ENCODE measurements around the gene HLA-DOB. TPM values are rescaled to one million over a fixed set of nuclear protein-coding genes. Genes with fewer than 3 reads are reported as not detected.
A peak's percentile ranks its signal among the peaks of the same experiment; 100 is the strongest.

Gene HLA-DOB
- total RNA-seq, 4 donors from 2014 or later = 1.3 to 1.6 TPM; not detected in 2

DNA sequence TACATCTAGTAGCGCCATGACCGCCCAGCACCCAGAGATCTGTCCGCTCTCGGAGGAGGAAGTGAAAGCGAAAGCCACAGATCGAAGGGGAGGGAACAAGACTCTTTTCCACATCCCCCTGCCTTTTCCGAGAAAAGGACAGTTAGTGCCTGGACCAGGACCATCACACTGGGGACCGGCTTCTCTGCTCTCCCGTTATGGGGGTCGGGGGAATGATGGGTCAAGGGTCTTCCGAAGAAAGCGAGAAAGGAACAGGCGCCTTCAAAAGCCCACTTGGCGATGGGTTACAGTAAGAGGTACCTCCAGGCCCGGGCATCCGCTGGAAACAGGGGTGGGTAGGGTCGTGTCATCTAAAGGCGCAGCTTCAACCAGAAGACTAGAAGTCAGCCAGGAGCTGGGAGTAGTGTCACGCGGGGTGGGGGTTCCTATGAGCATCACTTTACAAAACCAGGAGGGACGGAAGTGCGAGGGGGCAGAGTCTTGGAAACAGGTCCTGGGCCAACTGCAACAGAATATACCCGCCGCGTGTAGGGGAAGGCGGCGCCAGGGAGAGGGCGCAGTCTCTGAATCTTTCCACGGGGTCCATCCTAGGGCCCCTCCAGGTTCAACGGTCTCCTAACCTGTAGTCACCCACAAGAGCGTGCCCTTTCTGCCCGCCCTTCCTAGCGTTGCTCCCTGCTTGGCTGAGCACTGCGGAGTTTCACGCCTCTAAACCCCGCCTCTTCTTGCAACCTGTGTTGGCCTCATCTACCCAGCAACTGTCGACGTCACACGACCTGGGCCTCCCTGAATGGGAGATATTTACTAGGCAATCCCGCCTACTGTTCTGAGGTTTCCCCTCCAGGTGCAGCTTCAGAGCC, 27.4 kb upstream of the HLA-DOB start, which contains the start of gene PSMB8:
TSS of gene PSMB8 (minus strand) at position 69 of the 860 bp plus-strand sequence. CDS start at position 18, 51 bp downstream.
- intact Hi-C loops (cut with DNase I) = no loop called here
- Histone ChIP-seq H3K9me3 (no peaks in the 10 kb centered on the region), H3K4me1 (peaks cover 3 to 16% of the 10 kb centered on the region in 2 donors), H3K36me3 (peaks cover 14 to 18% of the 10 kb centered on the region in 2 donors), H3K27me3 (no peaks in the 10 kb centered on the region), H3K27ac (peak within 1 kb of the TSS; percentile 78 to 98 (median 89)), H3K4me3 (replicated peaks in 1 of 3) (peak within 1 kb of the TSS; percentile 25 to 82 (median 56))
- 0% methylated on average over 32 to 34 of the region's 40 CpGs for WGBS, 2 donors
- DNase-seq = peak; percentile 98
- TF ChIP-seq, protein P1, sequence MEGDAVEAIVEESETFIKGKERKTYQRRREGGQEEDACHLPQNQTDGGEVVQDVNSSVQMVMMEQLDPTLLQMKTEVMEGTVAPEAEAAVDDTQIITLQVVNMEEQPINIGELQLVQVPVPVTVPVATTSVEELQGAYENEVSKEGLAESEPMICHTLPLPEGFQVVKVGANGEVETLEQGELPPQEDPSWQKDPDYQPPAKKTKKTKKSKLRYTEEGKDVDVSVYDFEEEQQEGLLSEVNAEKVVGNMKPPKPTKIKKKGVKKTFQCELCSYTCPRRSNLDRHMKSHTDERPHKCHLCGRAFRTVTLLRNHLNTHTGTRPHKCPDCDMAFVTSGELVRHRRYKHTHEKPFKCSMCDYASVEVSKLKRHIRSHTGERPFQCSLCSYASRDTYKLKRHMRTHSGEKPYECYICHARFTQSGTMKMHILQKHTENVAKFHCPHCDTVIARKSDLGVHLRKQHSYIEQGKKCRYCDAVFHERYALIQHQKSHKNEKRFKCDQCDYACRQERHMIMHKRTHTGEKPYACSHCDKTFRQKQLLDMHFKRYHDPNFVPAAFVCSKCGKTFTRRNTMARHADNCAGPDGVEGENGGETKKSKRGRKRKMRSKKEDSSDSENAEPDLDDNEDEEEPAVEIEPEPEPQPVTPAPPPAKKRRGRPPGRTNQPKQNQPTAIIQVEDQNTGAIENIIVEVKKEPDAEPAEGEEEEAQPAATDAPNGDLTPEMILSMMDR (IDR thresholded peaks at IDR 0.05) = peak in 4 of 6 experiments; percentile 31 to 35 (median 34)
- TF ChIP-seq POLR2A (IDR thresholded peaks at IDR 0.05) = peak in 1 of 2 donors; percentile 81

DNA sequence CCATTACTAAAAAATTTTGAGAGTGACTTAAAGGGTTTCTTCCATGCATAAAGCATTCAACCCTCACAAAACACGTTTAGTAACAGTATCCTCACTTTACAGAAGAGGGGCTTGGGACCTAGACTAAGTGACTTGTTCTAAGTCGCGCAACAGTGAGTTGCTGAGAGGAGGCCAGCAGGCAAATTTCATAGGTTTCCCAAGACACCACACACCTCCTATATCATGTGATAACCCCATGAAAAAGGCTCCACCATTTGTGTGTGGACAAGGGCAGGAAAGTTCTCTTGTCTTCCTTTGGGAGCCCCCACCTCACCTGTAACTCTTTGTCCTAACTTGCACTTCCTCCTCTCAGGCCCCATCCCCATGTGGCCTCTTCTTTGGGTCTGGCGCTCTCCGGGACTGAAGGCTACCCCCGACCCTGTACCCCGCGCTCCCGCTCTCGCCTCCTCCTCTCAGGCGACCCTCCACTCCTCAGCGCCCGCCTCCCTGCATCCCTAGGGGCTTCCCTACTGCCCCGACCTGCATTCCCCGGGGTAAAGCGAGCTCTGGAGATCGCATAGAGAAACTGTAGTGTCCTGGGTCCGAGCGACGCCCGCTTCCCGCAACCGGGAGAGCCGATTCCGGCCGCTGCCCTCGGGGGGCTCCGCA, 26.7 kb upstream of the HLA-DOB start:
- intact Hi-C loops (cut with DNase I) = no loop called here

DNA sequence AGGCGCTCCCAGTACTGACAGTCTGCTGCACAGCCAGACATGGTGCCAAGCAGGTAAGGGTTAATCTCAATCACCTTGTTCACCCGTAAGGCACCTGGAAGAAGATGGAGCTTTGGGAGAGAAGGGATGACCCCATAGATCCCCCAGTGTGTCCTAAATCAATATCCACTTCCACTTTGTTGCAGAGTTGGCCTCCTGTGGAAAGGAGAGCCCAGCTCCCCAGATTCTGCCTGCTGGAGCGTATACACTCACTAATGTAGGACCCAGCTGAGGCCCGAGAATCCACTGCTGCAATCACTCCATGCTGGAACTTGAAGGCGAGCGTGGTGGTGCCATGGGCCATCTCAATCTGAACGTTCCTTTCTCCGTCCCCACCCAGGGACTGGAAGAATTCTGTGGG, 25.9 kb upstream of the HLA-DOB start:
- 73 to 88% methylated on average over 7 to 8 of the region's 8 CpGs for WGBS, 2 donors

More for the DNA sequence above, 26.7 kb upstream of the HLA-DOB start:
- Histone ChIP-seq H3K27me3 (no peaks in the 10 kb centered on the region), H3K9me3 (no peaks in the 10 kb centered on the region), H3K4me3 (replicated peaks in 1 of 3) (peak overlapping the region; percentile 25 to 82 (median 56)), H3K4me1 (peaks cover 3 to 20% of the 10 kb centered on the region in 2 donors), H3K36me3 (peaks cover 11 to 18% of the 10 kb centered on the region in 2 donors), H3K27ac (peak overlapping the region; percentile 78 to 98 (median 89))
- WGBS, 2 donors = 5 to 8% methylated on average over 16 to 28 of the region's 28 CpGs
- TF ChIP-seq, protein P1 (IDR thresholded peaks at IDR 0.05) = no peak
- TF ChIP-seq POLR2A (IDR thresholded peaks at IDR 0.05) = no peak
- DNase-seq = peak; percentile 46 to 47

DNA sequence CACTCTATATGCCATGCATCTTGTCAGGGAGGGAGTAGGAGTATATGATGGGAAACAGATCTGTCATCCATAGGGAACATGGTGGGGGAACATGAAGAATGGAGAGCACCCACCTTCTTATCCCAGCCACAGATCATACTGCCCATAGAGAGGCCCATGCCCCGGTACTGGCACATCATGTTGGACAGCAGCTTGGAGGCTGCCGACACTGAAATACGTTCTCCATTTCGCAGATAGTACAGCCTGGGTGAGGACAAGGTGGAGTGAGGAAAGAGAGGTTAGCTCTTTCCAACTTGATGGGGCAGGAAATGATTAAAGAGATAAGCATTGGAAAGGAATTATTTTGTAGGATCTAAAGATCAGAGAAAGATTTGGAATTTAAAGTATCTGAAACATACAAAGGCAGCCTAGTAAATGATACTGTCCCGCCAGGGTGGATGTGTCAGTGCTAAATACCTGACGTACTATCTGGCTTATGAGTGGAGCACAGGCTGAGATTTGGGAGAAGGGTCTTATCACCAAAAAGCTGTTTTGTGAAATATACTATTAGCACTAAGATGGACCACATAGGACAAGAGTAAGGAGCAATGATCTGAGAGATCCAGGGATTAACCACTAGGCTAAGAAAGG, 25.3 kb upstream of the HLA-DOB start:
- WGBS, 2 donors = 94% methylated on average over 6 of the region's 6 CpGs

More for the DNA sequence above, 25.9 kb upstream of the HLA-DOB start:
- peak overlapping the region in 1 of 3 donors; percentile 82 for H3K4me3 ChIP-seq (replicated peaks in 1 of 3)
- intact Hi-C loops (cut with DNase I) = no loop called here
- TF ChIP-seq, protein P1 (IDR thresholded peaks at IDR 0.05) = no peak
- no peak for TF ChIP-seq POLR2A (IDR thresholded peaks at IDR 0.05)
- peaks cover 7 to 18% of the 10 kb centered on the region in 2 donors for H3K36me3 ChIP-seq
- H3K27me3 ChIP-seq = no peaks in the 10 kb centered on the region
- no peak for DNase-seq
- H3K27ac ChIP-seq = peak overlapping the region in 1 of 3 donors; percentile 7
- H3K9me3 ChIP-seq = no peaks in the 10 kb centered on the region
- peaks cover 6 to 23% of the 10 kb centered on the region in 2 donors for H3K4me1 ChIP-seq

More for the DNA sequence above, 25.3 kb upstream of the HLA-DOB start:
- H3K27me3 ChIP-seq = no peaks in the 10 kb centered on the region
- intact Hi-C loops (cut with DNase I) = no loop called here
- H3K9me3 ChIP-seq = no peaks in the 10 kb centered on the region
- DNase-seq = no peak
- peaks cover 9 to 28% of the 10 kb centered on the region in 2 donors for H3K4me1 ChIP-seq
- H3K36me3 ChIP-seq = peaks cover 3 to 18% of the 10 kb centered on the region in 2 donors
- no peak overlapping the region for H3K4me3 ChIP-seq (replicated peaks in 1 of 3)
- TF ChIP-seq POLR2A (IDR thresholded peaks at IDR 0.05) = no peak
- TF ChIP-seq, protein P1 (IDR thresholded peaks at IDR 0.05) = no peak
- H3K27ac ChIP-seq = peak overlapping the region in 1 of 3 donors; percentile 7
